Activated CD4-positive, CD25-positive, alpha-beta regulatory T cell treated with anti-CD3 and anti-CD28 coated beads, Interleukin-2, amount 50 U/mL, for 16 hours (primary cell): ENCODE results near the gene LBX1.

Experiments used
- DNase-seq: peaks from one replicate; pipeline ENCODE4 v3.0.0-alpha.2; 2020; ENCODE audit warnings: low read depth, low spot score

Gene LBX1

GRCh38 chr10:101229266-101230182, at the start of gene LBX1:
LBX1 (minus strand) TSS chr10:101229463; CDS start chr10:101228815, 648 bp downstream.
- DNase-seq: no peak

- DNase-seq: no peak
Observed at GRCh38 chr10:101273741-101274140, 44.5 kb upstream of the LBX1 start.

- DNase-seq: no peak
Observed at GRCh38 chr10:101273330-101273729, 44.1 kb upstream of the LBX1 start.

- DNase-seq: peak; percentile 37
Observed at GRCh38 chr10:101272229-101272868, 43.1 kb upstream of the LBX1 start.

- no peak for DNase-seq
Observed at GRCh38 chr10:101270763-101271162, 41.5 kb upstream of the LBX1 start.

- DNase-seq: no peak
Observed at GRCh38 chr10:101267776-101268175, 38.5 kb upstream of the LBX1 start.

GRCh38 chr10:101267290-101267680, 38.0 kb upstream of the LBX1 start:
- DNase-seq: no peak

GRCh38 chr10:101266381-101267289, 37.4 kb upstream of the LBX1 start:
- no peak for DNase-seq

GRCh38 chr10:101263150-101263752, 34.0 kb upstream of the LBX1 start:
- DNase-seq: no peak

- no peak for DNase-seq
Observed at GRCh38 chr10:101262147-101262546, 32.9 kb upstream of the LBX1 start.

- no peak for DNase-seq
Observed at GRCh38 chr10:101261702-101262101, 32.4 kb upstream of the LBX1 start.

- no peak for DNase-seq
Observed at GRCh38 chr10:101260764-101261481, 31.7 kb upstream of the LBX1 start.

- DNase-seq: no peak
Observed at GRCh38 chr10:101258179-101258885, 29.1 kb upstream of the LBX1 start.

GRCh38 chr10:101257491-101257890, 28.2 kb upstream of the LBX1 start:
- no peak for DNase-seq

- DNase-seq: no peak
Observed at GRCh38 chr10:101257084-101257483, 27.8 kb upstream of the LBX1 start.

GRCh38 chr10:101256387-101256786, 27.1 kb upstream of the LBX1 start:
- no peak for DNase-seq

GRCh38 chr10:101250136-101250535, 20.9 kb upstream of the LBX1 start:
- no peak for DNase-seq

GRCh38 chr10:101249171-101249581, 19.9 kb upstream of the LBX1 start:
- no peak for DNase-seq

- DNase-seq: no peak
Observed at GRCh38 chr10:101246639-101247038, 17.4 kb upstream of the LBX1 start.
